ENCODE results near the gene TDRD9.

The TDRD9 gene

GRCh38 chr14:103896578-103896977 lies 31.7 kb upstream of the TDRD9 start:
- no peak overlapping the region for H3K4me3 ChIP-seq (ENCODE audit: low read depth, low read length)
- H3K9me3 ChIP-seq (ENCODE audit: control insufficient read depth, insufficient read depth, low read length), result no peaks in the 10 kb centered on the region
- no peaks in the 10 kb centered on the region for H3K36me3 ChIP-seq (ENCODE audit: control insufficient read depth, insufficient read depth, low read length)
- no peak overlapping the region for H3K9ac ChIP-seq (ENCODE audit: low read depth, low read length)
- no peaks in the 10 kb centered on the region for H3K4me1 ChIP-seq (ENCODE audit: control insufficient read depth, insufficient read depth, low read length)
- H3K27me3 ChIP-seq (ENCODE audit: control insufficient read depth, insufficient read depth, low read length), result no peaks in the 10 kb centered on the region

GRCh38 chr14:103897075-103897947 lies 30.9 kb upstream of the TDRD9 start:
- no peaks in the 10 kb centered on the region for H3K36me3 ChIP-seq (ENCODE audit: control insufficient read depth, insufficient read depth, low read length)
- no peaks in the 10 kb centered on the region for H3K9me3 ChIP-seq (ENCODE audit: control insufficient read depth, insufficient read depth, low read length)
- H3K9ac ChIP-seq (ENCODE audit: low read depth, low read length), result no peak overlapping the region
- H3K4me3 ChIP-seq (ENCODE audit: low read depth, low read length), result no peak overlapping the region
- H3K27me3 ChIP-seq (ENCODE audit: control insufficient read depth, insufficient read depth, low read length), result no peaks in the 10 kb centered on the region
- no peaks in the 10 kb centered on the region for H3K4me1 ChIP-seq (ENCODE audit: control insufficient read depth, insufficient read depth, low read length)

- H3K4me3 ChIP-seq (ENCODE audit: low read depth, low read length), result no peak overlapping the region
- H3K4me1 ChIP-seq (ENCODE audit: control insufficient read depth, insufficient read depth, low read length), result no peaks in the 10 kb centered on the region
- H3K27me3 ChIP-seq (ENCODE audit: control insufficient read depth, insufficient read depth, low read length), result no peaks in the 10 kb centered on the region
- no peaks in the 10 kb centered on the region for H3K36me3 ChIP-seq (ENCODE audit: control insufficient read depth, insufficient read depth, low read length)
- H3K9me3 ChIP-seq (ENCODE audit: control insufficient read depth, insufficient read depth, low read length), result no peaks in the 10 kb centered on the region
- no peak overlapping the region for H3K9ac ChIP-seq (ENCODE audit: low read depth, low read length)
Observed at GRCh38 chr14:103898204-103898603, 30.1 kb upstream of the TDRD9 start.

- Histone ChIP-seq H3K4me3 (ENCODE audit: low read depth, low read length) (no peak overlapping the region), H3K9me3 (ENCODE audit: control insufficient read depth, insufficient read depth, low read length) (no peaks in the 10 kb centered on the region), H3K36me3 (ENCODE audit: control insufficient read depth, insufficient read depth, low read length) (no peaks in the 10 kb centered on the region)
Observed at GRCh38 chr14:103898711-103899110, 29.5 kb upstream of the TDRD9 start.

GRCh38 chr14:103899316-103899715 lies 28.9 kb upstream of the TDRD9 start:
- Histone ChIP-seq H3K27me3 (ENCODE audit: control insufficient read depth, insufficient read depth, low read length) (no peaks in the 10 kb centered on the region), H3K9ac (ENCODE audit: low read depth, low read length) (no peak overlapping the region), H3K4me1 (ENCODE audit: control insufficient read depth, insufficient read depth, low read length) (no peaks in the 10 kb centered on the region), H3K36me3 (ENCODE audit: control insufficient read depth, insufficient read depth, low read length) (no peaks in the 10 kb centered on the region), H3K4me3 (ENCODE audit: low read depth, low read length) (no peak overlapping the region), H3K9me3 (ENCODE audit: control insufficient read depth, insufficient read depth, low read length) (no peaks in the 10 kb centered on the region)

More at GRCh38 chr14:103898711-103899110, 29.5 kb upstream of the TDRD9 start:
- no peaks in the 10 kb centered on the region for H3K27me3 ChIP-seq (ENCODE audit: control insufficient read depth, insufficient read depth, low read length)
- no peaks in the 10 kb centered on the region for H3K4me1 ChIP-seq (ENCODE audit: control insufficient read depth, insufficient read depth, low read length)
- H3K9ac ChIP-seq (ENCODE audit: low read depth, low read length), result no peak overlapping the region

GRCh38 chr14:103899833-103900232 lies 28.4 kb upstream of the TDRD9 start:
- no peak overlapping the region for H3K4me3 ChIP-seq (ENCODE audit: low read depth, low read length)
- H3K9me3 ChIP-seq (ENCODE audit: control insufficient read depth, insufficient read depth, low read length), result no peaks in the 10 kb centered on the region
- H3K4me1 ChIP-seq (ENCODE audit: control insufficient read depth, insufficient read depth, low read length), result no peaks in the 10 kb centered on the region
- H3K27me3 ChIP-seq (ENCODE audit: control insufficient read depth, insufficient read depth, low read length), result no peaks in the 10 kb centered on the region
- no peak overlapping the region for H3K9ac ChIP-seq (ENCODE audit: low read depth, low read length)
- H3K36me3 ChIP-seq (ENCODE audit: control insufficient read depth, insufficient read depth, low read length), result no peaks in the 10 kb centered on the region

GRCh38 chr14:103904493-103905107 lies 23.7 kb upstream of the TDRD9 start:
- H3K9me3 ChIP-seq (ENCODE audit: control insufficient read depth, insufficient read depth, low read length), result no peaks in the 10 kb centered on the region
- H3K27me3 ChIP-seq (ENCODE audit: control insufficient read depth, insufficient read depth, low read length), result no peaks in the 10 kb centered on the region
- no peak overlapping the region for H3K4me3 ChIP-seq (ENCODE audit: low read depth, low read length)
- H3K4me1 ChIP-seq (ENCODE audit: control insufficient read depth, insufficient read depth, low read length), result no peaks in the 10 kb centered on the region
- no peaks in the 10 kb centered on the region for H3K36me3 ChIP-seq (ENCODE audit: control insufficient read depth, insufficient read depth, low read length)
- no peak overlapping the region for H3K9ac ChIP-seq (ENCODE audit: low read depth, low read length)

GRCh38 chr14:103905842-103906456 lies 22.3 kb upstream of the TDRD9 start:
- no peaks in the 10 kb centered on the region for H3K27me3 ChIP-seq (ENCODE audit: control insufficient read depth, insufficient read depth, low read length)
- no peaks in the 10 kb centered on the region for H3K9me3 ChIP-seq (ENCODE audit: control insufficient read depth, insufficient read depth, low read length)
- H3K4me3 ChIP-seq (ENCODE audit: low read depth, low read length), result no peak overlapping the region
- H3K4me1 ChIP-seq (ENCODE audit: control insufficient read depth, insufficient read depth, low read length), result peaks cover 3% of the 10 kb centered on the region
- H3K36me3 ChIP-seq (ENCODE audit: control insufficient read depth, insufficient read depth, low read length), result no peaks in the 10 kb centered on the region
- H3K9ac ChIP-seq (ENCODE audit: low read depth, low read length), result no peak overlapping the region

GRCh38 chr14:103908580-103908979 lies 19.7 kb upstream of the TDRD9 start:
- H3K9me3 ChIP-seq (ENCODE audit: control insufficient read depth, insufficient read depth, low read length), result no peaks in the 10 kb centered on the region
- no peaks in the 10 kb centered on the region for H3K27me3 ChIP-seq (ENCODE audit: control insufficient read depth, insufficient read depth, low read length)
- no peak overlapping the region for H3K4me3 ChIP-seq (ENCODE audit: low read depth, low read length)
- H3K9ac ChIP-seq (ENCODE audit: low read depth, low read length), result no peak overlapping the region
- no peaks in the 10 kb centered on the region for H3K36me3 ChIP-seq (ENCODE audit: control insufficient read depth, insufficient read depth, low read length)
- H3K4me1 ChIP-seq (ENCODE audit: control insufficient read depth, insufficient read depth, low read length), result peaks cover 3% of the 10 kb centered on the region

- Histone ChIP-seq H3K4me1 (ENCODE audit: control insufficient read depth, insufficient read depth, low read length) (peaks cover 3% of the 10 kb centered on the region), H3K36me3 (ENCODE audit: control insufficient read depth, insufficient read depth, low read length) (no peaks in the 10 kb centered on the region), H3K27me3 (ENCODE audit: control insufficient read depth, insufficient read depth, low read length) (no peaks in the 10 kb centered on the region), H3K9ac (ENCODE audit: low read depth, low read length) (no peak overlapping the region), H3K4me3 (ENCODE audit: low read depth, low read length) (peak overlapping the region; percentile 19), H3K9me3 (ENCODE audit: control insufficient read depth, insufficient read depth, low read length) (no peaks in the 10 kb centered on the region)
Observed at GRCh38 chr14:103909531-103910261, 18.6 kb upstream of the TDRD9 start.

- Histone ChIP-seq H3K4me3 (ENCODE audit: low read depth, low read length) (peak overlapping the region; percentile 19), H3K36me3 (ENCODE audit: control insufficient read depth, insufficient read depth, low read length) (no peaks in the 10 kb centered on the region), H3K4me1 (ENCODE audit: control insufficient read depth, insufficient read depth, low read length) (peaks cover 3% of the 10 kb centered on the region), H3K9ac (ENCODE audit: low read depth, low read length) (no peak overlapping the region), H3K27me3 (ENCODE audit: control insufficient read depth, insufficient read depth, low read length) (no peaks in the 10 kb centered on the region), H3K9me3 (ENCODE audit: control insufficient read depth, insufficient read depth, low read length) (no peaks in the 10 kb centered on the region)
Observed at GRCh38 chr14:103910262-103910935, 17.9 kb upstream of the TDRD9 start.

All from iPS-15b (cell line).